GM10266 (cell line): ENCODE results near the gene ZBTB5.
"Not testable (repeated sequence)": the region's sequence is repeated elsewhere in the genome, so short reads cannot be mapped to it uniquely, and the experiment has no call there.

ENCODE experiments used
- DNase-seq: peaks from one replicate; pipeline ENCODE4 v3.0.0; 2012; ENCODE audit errors: extremely low spot score
- TF ChIP-seq, protein P1 (sequence below): IDR thresholded peaks from 2 replicates; pipeline ENCODE4 v1.5.1; 2012; ENCODE audit warnings: mild to moderate bottlenecking, low read depth; ENCODE audit not compliant: control insufficient read depth, insufficient read depth; ENCODE audit errors: missing control alignments

ZBTB5 gene

DNA sequence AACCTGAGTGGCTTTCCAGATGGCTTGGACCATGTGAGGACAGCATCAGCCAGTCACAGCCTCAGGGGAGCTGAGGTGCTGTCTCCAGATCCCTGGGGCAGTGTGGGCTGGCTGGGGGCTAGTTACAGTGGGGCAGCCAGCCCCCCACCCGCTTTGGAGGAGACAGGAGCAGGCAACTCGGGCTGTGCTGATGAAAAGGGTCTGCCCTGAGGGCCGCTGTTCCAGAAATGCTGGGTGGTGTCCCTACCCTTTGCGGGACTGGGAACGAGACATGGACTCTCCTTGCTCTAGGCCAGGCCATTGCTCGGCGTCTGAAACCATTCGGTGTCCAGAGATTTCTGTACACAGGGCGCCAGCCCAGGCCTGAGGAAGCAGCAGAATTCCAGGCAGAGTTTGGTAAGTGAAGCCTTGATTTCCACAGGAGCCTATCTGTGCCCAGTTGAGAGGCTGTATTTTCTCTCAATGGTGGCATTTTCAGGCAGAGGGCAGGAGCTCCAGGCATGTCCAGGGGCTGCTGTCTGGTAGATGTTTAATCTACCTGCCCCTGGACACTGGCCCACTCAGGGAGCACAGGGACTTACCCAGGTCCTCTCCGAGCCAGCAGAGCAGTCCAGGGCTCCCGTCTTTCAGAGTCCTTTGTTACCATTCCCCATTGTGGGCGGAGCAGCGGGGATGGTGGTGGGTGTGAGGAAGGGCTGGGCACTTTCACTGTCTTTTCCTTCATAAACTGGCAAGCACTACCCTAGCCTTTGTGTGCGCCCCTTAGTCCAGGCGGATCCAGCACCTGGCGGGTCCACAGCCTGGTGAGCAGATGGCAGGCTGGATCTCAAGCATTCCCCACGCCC, 35.6 kb downstream of the ZBTB5 start:
- TF ChIP-seq, protein P1, sequence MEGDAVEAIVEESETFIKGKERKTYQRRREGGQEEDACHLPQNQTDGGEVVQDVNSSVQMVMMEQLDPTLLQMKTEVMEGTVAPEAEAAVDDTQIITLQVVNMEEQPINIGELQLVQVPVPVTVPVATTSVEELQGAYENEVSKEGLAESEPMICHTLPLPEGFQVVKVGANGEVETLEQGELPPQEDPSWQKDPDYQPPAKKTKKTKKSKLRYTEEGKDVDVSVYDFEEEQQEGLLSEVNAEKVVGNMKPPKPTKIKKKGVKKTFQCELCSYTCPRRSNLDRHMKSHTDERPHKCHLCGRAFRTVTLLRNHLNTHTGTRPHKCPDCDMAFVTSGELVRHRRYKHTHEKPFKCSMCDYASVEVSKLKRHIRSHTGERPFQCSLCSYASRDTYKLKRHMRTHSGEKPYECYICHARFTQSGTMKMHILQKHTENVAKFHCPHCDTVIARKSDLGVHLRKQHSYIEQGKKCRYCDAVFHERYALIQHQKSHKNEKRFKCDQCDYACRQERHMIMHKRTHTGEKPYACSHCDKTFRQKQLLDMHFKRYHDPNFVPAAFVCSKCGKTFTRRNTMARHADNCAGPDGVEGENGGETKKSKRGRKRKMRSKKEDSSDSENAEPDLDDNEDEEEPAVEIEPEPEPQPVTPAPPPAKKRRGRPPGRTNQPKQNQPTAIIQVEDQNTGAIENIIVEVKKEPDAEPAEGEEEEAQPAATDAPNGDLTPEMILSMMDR: no peak
- DNase-seq: no peak

DNA sequence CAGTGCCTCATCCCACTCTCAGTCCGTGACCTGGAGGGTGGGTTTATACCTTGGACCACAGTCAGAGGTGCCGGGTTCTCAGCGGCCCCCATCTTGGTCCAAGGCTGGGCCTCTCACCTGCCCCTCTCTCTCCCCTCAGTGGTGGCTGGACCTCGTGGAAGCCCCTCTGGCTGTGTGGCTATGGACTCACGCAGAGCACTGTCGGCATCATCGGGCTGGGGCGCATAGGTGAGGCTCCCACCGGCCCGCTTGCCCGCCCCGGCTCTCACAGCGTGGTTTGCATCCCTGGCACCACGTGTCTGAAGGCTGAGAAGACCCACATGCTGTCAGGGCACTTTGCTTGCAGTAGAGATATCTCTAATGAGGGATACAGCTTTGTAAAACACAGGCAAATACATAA, 36.9 kb downstream of the ZBTB5 start:
- DNase-seq: no peak
- TF ChIP-seq, protein P1: no peak

DNA sequence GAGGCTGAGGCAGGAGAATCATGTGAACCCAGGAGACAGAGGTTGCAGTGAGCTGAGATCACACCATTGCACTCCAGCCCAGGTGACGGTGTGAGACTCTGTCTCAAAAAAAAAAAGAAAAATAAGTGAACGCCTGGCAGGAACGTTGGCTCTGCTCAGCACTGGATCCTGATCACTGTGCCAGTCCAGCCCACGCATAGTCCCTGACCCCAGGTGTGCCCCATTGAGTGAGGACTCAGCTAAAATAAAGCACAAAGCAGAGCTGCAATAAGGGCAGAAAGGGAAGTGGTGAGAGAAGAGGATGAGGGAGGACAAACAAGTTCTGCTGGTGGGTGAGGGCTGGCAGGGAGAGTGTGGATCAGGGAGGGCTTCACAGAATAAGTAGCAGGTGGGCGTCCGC, 38.4 kb downstream of the ZBTB5 start:
- DNase-seq: no peak
- TF ChIP-seq, protein P1: no peak

DNA sequence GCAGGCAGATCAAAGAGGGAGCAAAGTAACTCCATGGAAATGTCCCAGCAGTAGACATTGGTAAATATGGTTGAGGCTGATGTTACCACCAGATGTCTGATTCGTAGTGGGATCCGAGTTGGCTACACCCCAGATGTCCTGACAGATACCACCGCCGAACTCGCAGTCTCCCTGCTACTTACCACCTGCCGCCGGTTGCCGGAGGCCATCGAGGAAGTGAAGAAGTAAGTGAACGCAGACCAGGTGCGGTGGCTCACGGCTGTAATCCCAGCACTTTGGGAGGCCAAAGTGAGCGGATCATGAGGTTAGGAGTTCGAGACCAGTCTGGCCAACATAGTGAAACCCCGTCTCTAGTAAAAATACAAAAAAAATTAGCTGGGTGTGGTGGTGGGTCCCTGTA, 38.8 kb downstream of the ZBTB5 start:
- DNase-seq: not testable (repeated sequence)

DNA sequence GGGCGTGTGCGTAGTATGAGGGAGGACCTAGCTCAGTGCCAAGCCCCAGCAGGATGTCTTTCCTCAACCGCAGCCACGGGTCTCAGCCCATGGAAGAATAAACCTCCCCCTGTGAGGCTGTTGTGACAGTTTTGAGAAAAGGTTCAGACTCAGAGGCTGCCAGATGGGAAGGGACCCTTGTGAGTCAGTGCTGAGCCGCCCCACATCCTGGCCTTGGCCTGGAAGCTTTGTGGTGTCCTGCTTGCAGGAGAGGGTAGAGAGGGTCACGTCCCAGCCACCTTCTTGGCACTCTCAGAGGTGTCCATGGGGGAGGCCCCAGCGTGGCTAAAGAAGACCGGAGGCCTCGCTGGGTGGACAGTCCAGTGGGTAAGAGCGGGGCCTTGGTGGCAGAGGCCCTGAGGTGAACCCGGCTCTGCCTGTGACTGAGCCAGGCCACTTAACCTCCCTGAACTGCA, 39.9 kb downstream of the ZBTB5 start:
- DNase-seq: no peak
- TF ChIP-seq, protein P1: no peak

DNA sequence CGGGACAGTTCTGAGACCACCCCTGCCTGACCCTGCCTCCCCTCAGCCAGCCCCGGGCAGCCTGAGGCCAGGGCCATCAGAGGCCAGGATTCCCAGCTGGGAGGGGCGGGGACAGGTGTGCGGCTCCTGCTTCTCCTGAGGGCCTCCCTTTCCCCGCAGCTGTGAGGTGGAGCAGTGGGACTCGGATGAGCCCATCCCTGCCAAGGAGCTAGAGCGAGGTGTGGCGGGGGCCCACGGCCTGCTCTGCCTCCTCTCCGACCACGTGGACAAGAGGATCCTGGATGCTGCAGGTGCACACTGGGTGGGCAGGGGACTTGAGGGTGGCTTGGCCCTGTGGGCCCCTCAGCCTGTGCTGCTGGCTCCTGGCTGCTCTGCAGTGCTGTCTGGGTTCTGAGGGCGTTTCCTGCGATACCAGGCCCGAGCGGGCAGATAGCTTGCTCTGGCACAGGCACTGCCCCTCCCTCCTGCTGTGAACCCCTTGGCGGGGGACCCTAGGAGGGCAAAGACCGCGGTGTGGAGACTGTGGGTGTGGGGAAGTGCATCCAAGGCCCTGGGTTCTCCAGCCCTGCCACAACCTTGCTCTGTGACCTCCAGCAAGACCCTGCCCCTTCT, 40.5 kb downstream of the ZBTB5 start:
- TF ChIP-seq, protein P1: no peak

DNA sequence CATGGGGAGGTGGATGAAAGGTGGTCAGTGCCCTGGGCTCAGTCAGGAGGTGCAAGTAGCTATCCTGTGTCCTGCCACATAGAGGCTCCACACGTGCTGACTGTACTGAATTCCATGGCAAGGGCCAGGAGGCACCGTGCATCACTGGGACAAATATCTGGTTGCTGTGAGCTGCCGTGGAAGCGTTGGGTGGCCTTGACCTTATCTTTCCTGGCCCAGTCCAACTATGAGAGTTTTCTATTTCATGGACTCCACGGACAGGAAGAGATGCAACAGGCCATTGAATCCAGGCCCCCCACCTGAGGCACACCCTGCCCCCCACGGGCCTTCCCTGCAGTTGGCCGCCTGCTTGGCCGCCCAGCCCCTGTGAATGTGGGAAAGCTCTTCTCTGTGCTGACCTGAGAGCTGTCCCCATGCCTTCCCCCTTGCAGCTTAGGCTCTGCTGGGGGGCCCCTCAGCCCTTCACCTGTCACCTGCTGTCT, 41.0 kb downstream of the ZBTB5 start:
- TF ChIP-seq, protein P1: no peak
- no peak for DNase-seq

More for the DNA sequence above, 40.5 kb downstream of the ZBTB5 start:
- DNase-seq: no peak
